ENCODE measurements around the gene SLC52A3.

Gene SLC52A3

DNA sequence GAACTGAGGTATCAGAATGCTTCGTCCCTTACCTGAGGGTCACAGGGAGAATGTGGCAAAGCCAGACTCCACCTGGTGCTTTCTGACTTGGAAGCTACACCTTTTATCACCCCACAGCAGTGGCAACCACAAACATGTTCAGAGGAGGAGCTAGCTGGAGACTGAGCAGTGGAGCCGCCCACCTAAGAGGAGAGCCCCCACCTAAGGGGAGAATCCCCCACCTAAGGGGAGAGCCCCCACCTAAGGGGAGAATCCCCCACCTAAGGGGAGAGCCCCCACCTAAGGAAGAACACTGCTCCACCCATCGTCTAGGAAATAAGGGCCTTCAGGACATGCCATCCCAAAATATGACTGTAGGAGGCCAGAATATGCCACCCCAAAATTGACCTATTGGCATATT lies 4.0 kb downstream of the SLC52A3 start:
- TF ChIP-seq, protein P1, sequence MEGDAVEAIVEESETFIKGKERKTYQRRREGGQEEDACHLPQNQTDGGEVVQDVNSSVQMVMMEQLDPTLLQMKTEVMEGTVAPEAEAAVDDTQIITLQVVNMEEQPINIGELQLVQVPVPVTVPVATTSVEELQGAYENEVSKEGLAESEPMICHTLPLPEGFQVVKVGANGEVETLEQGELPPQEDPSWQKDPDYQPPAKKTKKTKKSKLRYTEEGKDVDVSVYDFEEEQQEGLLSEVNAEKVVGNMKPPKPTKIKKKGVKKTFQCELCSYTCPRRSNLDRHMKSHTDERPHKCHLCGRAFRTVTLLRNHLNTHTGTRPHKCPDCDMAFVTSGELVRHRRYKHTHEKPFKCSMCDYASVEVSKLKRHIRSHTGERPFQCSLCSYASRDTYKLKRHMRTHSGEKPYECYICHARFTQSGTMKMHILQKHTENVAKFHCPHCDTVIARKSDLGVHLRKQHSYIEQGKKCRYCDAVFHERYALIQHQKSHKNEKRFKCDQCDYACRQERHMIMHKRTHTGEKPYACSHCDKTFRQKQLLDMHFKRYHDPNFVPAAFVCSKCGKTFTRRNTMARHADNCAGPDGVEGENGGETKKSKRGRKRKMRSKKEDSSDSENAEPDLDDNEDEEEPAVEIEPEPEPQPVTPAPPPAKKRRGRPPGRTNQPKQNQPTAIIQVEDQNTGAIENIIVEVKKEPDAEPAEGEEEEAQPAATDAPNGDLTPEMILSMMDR (IDR thresholded peaks at IDR 0.05; ENCODE audit: control insufficient read depth, extremely low read depth, insufficient read depth): no peak
- no peak for DNase-seq (ENCODE audit: low read depth)
- H3K4me3 ChIP-seq (ENCODE audit: low read depth, low read length): no peak overlapping the region

DNA sequence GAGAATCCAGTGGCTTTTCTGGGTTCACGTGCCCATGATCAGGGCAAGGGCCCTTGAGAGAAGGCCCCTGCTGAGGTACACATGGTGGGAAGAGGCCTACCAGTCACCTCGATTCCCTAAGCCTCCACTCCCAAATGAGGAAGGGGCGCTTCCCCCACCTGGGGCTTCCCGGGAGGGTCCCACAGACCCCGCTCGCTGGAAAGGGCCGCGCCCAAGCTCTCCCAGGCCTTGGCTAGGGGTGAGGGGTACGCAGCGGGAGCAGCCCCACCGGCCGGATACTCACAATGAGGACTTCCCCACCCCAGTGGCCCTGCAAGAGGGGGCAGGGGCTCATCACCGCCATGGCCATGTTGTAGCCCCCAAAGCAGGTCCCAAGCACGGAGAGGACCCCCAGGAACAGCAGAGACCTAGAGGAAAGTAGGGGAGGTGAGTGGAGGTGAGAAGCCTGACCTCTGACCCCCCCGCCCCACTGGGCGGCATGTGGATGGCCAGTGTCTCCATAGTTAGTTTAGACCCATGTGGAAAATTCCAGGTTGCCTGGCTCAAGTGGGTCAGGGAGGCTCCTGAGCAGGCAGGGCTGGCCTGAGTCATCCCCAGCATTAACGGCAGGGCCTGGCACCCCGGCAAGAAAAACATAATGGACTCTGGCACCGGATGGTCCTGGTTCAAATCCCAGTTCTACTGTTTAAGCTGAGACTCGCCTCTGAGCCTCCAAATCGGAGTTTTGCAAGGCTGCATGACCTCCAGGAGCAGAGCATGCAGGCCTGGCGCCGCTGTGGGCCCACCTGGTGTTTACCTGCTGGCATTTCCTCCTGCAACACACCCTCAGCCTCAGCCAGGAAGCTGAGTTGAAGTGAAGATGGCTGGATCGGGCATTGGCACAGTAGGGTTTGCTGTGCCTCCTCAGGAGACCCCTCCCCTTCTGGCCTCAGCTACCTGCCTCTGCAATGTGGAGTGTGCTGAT lies 6.6 kb downstream of the SLC52A3 start:
- TF ChIP-seq, protein P1 (IDR thresholded peaks at IDR 0.05; ENCODE audit: control insufficient read depth, extremely low read depth, insufficient read depth): no peak
- H3K4me3 ChIP-seq (ENCODE audit: low read depth, low read length): no peak overlapping the region
- no peak for DNase-seq (ENCODE audit: low read depth)

- DNase-seq (ENCODE audit: low read depth): no peak
- TF ChIP-seq, protein P1 (IDR thresholded peaks at IDR 0.05; ENCODE audit: control insufficient read depth, extremely low read depth, insufficient read depth): peak; percentile 37; the same call in 1 of the 2 replicates
- no peak overlapping the region for H3K4me3 ChIP-seq (ENCODE audit: low read depth, low read length)
Measured at GRCh38 chr20:760751-761417, 7.4 kb downstream of the SLC52A3 start.

DNA sequence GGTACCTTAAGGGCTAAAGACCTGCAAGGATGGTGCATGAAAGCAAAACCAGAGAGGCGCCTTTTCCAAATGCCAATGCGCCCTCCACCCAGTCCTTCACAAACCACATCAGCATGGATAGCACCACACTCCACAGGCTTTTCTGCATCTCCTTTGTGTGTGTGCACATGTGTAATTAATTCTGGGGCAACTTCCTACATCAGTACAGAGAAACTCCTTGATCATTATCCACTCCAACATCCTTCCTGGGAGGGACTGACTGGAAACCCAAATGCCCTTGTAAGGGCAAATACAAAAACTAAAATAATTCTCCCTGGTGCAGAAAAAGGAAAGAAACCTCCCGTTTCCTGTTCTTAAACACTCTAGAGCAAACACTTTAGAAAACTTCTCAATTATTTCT lies 10.8 kb downstream of the SLC52A3 start:
- no peak for DNase-seq (ENCODE audit: low read depth)
- TF ChIP-seq, protein P1 (IDR thresholded peaks at IDR 0.05; ENCODE audit: control insufficient read depth, extremely low read depth, insufficient read depth): no peak
- H3K4me3 ChIP-seq (ENCODE audit: low read depth, low read length): no peak overlapping the region

GRCh38 chr20:755941-756340 lies 12.4 kb downstream of the SLC52A3 start:
- no peak for DNase-seq (ENCODE audit: low read depth)
- H3K4me3 ChIP-seq (ENCODE audit: low read depth, low read length): no peak overlapping the region
- TF ChIP-seq, protein P1 (IDR thresholded peaks at IDR 0.05; ENCODE audit: control insufficient read depth, extremely low read depth, insufficient read depth): no peak

- TF ChIP-seq, protein P1 (IDR thresholded peaks at IDR 0.05; ENCODE audit: control insufficient read depth, extremely low read depth, insufficient read depth): no peak
- H3K4me3 ChIP-seq (ENCODE audit: low read depth, low read length): no peak overlapping the region
- DNase-seq (ENCODE audit: low read depth): no peak
Measured at GRCh38 chr20:754904-755303, 13.4 kb downstream of the SLC52A3 start.
